ENCODE results near the gene RASSF3.
"Not testable (repeated sequence)": the region's sequence is repeated elsewhere in the genome, so short reads cannot be mapped to it uniquely, and the experiment has no call there.

RASSF3 gene

DNA sequence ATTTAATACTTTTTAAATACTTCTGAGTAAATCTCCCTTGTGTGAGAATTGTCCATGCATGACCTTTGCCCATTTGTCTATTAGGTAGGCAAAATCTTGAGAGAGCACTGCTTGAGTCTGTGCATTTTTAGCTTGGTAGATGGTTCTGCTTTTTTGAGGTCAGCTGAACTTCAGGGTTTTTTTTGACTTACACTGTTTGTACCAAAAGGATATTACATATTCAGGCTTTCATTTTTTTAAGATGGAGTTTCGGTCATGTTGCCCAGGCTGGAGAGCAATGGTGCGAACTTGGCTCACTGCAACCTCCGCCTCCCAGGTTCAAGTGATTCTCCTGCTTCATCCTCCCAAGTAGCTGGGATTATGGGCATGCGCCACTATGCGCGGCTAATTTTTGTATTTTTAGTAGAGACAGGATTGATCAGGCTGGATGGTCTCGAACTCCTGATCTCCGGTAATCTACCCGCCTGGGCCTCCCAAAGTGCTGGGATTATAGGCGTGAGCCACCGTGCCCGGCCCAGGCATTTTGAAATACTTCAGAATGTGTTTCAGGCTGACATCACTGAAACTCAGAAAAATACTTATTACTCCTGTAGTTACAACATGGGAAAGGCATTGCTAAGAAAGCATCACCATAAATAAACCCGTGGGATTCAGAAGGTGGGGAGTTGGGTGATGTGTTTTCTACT is 11.1 kb downstream of the RASSF3 start:
- Histone ChIP-seq H3K9me3 (ENCODE audit: severe bottlenecking) (no peaks in the 10 kb centered on the region), H3K4me3 (ENCODE audit: severe bottlenecking) (no peak overlapping the region), H3K27ac (ENCODE audit: poor library complexity, severe bottlenecking) (no peak overlapping the region), H3K4me1 (ENCODE audit: insufficient read depth, poor library complexity, severe bottlenecking) (peaks cover 32% of the 10 kb centered on the region), H3K27me3 (ENCODE audit: insufficient read depth, poor library complexity, severe bottlenecking) (no peaks in the 10 kb centered on the region), H3K36me3 (ENCODE audit: low read depth) (peaks cover 4% of the 10 kb centered on the region; the same call in 1 of the 2 replicates)
- DNase-seq (ENCODE audit: low spot score) (no peak), ATAC-seq (ENCODE audit: low read depth) (no peak)
- TF ChIP-seq, protein P1, sequence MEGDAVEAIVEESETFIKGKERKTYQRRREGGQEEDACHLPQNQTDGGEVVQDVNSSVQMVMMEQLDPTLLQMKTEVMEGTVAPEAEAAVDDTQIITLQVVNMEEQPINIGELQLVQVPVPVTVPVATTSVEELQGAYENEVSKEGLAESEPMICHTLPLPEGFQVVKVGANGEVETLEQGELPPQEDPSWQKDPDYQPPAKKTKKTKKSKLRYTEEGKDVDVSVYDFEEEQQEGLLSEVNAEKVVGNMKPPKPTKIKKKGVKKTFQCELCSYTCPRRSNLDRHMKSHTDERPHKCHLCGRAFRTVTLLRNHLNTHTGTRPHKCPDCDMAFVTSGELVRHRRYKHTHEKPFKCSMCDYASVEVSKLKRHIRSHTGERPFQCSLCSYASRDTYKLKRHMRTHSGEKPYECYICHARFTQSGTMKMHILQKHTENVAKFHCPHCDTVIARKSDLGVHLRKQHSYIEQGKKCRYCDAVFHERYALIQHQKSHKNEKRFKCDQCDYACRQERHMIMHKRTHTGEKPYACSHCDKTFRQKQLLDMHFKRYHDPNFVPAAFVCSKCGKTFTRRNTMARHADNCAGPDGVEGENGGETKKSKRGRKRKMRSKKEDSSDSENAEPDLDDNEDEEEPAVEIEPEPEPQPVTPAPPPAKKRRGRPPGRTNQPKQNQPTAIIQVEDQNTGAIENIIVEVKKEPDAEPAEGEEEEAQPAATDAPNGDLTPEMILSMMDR (IDR thresholded peaks at IDR 0.05; ENCODE audit: poor library complexity, severe bottlenecking) = no peak

DNA sequence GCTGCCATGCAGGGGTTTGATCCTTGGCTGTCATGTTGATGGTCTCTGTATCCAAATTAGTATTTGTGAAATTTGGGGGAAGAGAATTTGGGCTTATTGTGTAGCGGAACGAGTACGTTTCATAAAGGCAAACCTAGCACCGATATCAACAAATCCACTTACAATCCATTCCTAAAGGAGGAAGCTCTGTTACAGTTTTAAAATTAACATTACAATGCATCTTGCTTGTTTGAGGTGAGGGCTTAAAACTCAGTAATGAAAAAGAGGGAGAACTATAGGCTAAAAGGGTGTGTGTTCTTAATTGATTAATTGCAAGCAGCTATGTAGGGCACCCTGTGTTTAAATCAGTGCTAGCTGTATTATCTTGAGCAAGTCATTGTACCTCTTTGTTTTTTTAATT is 13.7 kb downstream of the RASSF3 start:
- no peaks in the 10 kb centered on the region for H3K9me3 ChIP-seq (ENCODE audit: severe bottlenecking)
- TF ChIP-seq, protein P1 (IDR thresholded peaks at IDR 0.05; ENCODE audit: poor library complexity, severe bottlenecking) = no peak
- peak overlapping the region; percentile 89 for H3K27ac ChIP-seq (ENCODE audit: poor library complexity, severe bottlenecking)
- no peaks in the 10 kb centered on the region for H3K27me3 ChIP-seq (ENCODE audit: insufficient read depth, poor library complexity, severe bottlenecking)
- ATAC-seq (ENCODE audit: low read depth) = no peak
- H3K36me3 ChIP-seq (ENCODE audit: low read depth) = no peaks in the 10 kb centered on the region
- no peak overlapping the region for H3K4me3 ChIP-seq (ENCODE audit: severe bottlenecking)
- no peak for DNase-seq (ENCODE audit: low spot score)
- peaks cover 44% of the 10 kb centered on the region for H3K4me1 ChIP-seq (ENCODE audit: insufficient read depth, poor library complexity, severe bottlenecking)

DNA sequence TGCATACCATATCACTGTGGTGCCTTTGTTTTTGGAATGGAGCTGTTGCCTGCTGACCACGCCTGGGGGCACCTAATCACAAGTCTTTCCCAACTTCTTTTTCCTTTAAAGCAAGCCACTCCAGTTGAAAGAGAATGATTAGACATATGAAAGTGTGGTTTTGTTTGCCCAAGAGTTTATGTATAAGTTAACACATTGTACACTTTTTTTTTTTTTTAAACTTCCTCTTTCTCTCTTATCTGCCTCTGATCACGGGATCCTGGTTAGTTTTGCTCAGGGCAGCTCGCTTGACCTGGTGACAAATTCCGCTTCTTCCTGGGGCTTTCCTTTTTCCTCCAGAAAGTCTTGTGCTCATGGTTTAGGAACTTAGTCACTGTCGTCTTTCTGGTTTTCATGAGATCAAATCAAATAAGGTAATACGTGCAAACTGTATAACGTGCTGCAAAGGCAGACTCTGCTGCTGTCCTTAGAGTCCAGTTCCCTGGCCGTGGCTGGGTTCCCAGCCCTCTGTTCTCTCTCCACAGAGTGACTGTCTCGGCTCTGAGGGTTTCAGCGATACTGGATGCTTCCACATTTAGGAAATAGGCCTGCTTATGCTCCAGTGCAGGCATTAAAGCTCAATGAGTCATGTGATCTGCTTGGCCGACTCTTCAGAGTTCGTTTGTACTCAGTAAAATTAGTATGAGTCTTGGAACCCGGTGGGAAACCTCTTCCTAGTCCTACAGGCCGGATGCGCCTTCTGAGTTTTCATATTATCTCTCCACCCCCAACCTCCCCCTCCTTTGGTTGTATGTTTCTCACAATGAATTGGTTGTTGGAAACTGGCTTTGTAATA is 15.2 kb downstream of the RASSF3 start:
- Histone ChIP-seq H3K4me3 (ENCODE audit: severe bottlenecking) (peak overlapping the region; percentile 18), H3K9me3 (ENCODE audit: severe bottlenecking) (no peaks in the 10 kb centered on the region), H3K27me3 (ENCODE audit: insufficient read depth, poor library complexity, severe bottlenecking) (no peaks in the 10 kb centered on the region), H3K27ac (ENCODE audit: poor library complexity, severe bottlenecking) (peak overlapping the region; percentile 89), H3K36me3 (ENCODE audit: low read depth) (peaks cover 4% of the 10 kb centered on the region; the same call in 1 of the 2 replicates), H3K4me1 (ENCODE audit: insufficient read depth, poor library complexity, severe bottlenecking) (peaks cover 32% of the 10 kb centered on the region)
- DNase-seq (ENCODE audit: low spot score) = no peak
- TF ChIP-seq, protein P1 (IDR thresholded peaks at IDR 0.05; ENCODE audit: poor library complexity, severe bottlenecking) = peak; percentile 16
- peak; percentile 89 for ATAC-seq (ENCODE audit: low read depth)

DNA sequence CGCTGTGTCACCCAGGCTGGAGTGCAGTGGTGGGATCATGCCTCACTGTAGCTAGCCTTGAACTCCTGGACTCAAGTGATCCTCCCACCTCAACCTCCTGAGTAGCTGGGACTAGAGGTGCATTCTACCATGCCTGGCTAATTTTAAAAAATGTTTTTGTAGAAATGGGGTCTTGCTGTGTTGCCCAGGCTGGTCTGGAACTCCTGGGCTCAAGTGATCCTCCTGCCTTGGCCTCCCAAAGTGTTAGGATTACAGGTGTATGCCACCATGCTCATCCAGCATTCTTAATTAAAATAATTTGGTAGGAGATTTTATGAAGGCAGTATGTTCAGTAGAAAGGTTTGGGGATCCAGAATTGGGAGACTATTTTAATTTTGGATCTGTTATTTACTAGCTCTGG is 16.3 kb downstream of the RASSF3 start:
- H3K4me3 ChIP-seq (ENCODE audit: severe bottlenecking); DNase-seq (ENCODE audit: low spot score); H3K27me3 ChIP-seq (ENCODE audit: insufficient read depth, poor library complexity, severe bottlenecking); H3K9me3 ChIP-seq (ENCODE audit: severe bottlenecking); ATAC-seq (ENCODE audit: low read depth); H3K36me3 ChIP-seq (ENCODE audit: low read depth): not testable (repeated sequence)
- H3K27ac ChIP-seq (ENCODE audit: poor library complexity, severe bottlenecking) = peak overlapping the region; percentile 89
- H3K4me1 ChIP-seq (ENCODE audit: insufficient read depth, poor library complexity, severe bottlenecking) = peaks cover 31% of the 10 kb centered on the region

DNA sequence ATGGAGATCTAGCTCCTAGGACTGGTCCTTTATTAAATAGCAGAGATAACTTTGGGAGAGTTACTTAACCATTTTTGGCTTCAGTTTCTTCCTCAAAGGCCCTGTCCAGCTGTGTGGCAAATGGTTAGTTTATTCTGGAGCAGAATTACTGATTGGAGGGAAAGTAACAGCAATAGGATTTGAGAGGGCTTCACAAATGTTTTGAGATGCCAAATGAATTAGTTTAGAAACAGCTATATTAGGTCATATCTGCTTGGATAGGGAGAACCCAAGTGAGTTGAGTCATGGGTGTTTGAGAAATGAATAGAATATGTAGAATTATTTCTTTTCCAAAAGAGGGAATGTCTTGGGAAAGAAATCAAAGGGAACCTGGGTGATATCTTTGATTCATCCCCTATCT is 17.5 kb downstream of the RASSF3 start:
- ATAC-seq (ENCODE audit: low read depth) = no peak
- H3K27ac ChIP-seq (ENCODE audit: poor library complexity, severe bottlenecking) = no peak overlapping the region
- H3K27me3 ChIP-seq (ENCODE audit: insufficient read depth, poor library complexity, severe bottlenecking) = no peaks in the 10 kb centered on the region
- TF ChIP-seq, protein P1 (IDR thresholded peaks at IDR 0.05; ENCODE audit: poor library complexity, severe bottlenecking) = no peak
- H3K9me3 ChIP-seq (ENCODE audit: severe bottlenecking) = no peaks in the 10 kb centered on the region
- no peak overlapping the region for H3K4me3 ChIP-seq (ENCODE audit: severe bottlenecking)
- no peak for DNase-seq (ENCODE audit: low spot score)
- peaks cover 4% of the 10 kb centered on the region; the same call in 1 of the 2 replicates for H3K36me3 ChIP-seq (ENCODE audit: low read depth)
- peaks cover 31% of the 10 kb centered on the region for H3K4me1 ChIP-seq (ENCODE audit: insufficient read depth, poor library complexity, severe bottlenecking)
